Measurements from ENCODE around the gene PRPF19. TPM values are rescaled to one million over a fixed set of nuclear protein-coding genes. Genes with fewer than 3 reads are reported as not detected.

PRPF19 gene
- total RNA-seq, 3 donors from 2014 or later, result 61.1 to 74.1 (median 64.6) TPM

- ATAC-seq (no peak), DNase-seq (no peak)
- no peaks in the 10 kb centered on the region for H3K9me3 ChIP-seq
- no peak for TF ChIP-seq CTCF (IDR thresholded peaks at IDR 0.05)
- H3K36me3 ChIP-seq (ENCODE audit: low read depth), result peaks cover 3% of the 10 kb centered on the region
- peaks cover 17% of the 10 kb centered on the region for H3K4me1 ChIP-seq (ENCODE audit: low read depth)
- H3K4me3 ChIP-seq, result no peak overlapping the region
- intact Hi-C loops (cut with DNase I, micrococcal nuclease), result no loop called here
Observed at GRCh38 chr11:60921777-60922335, 15.5 kb upstream of the PRPF19 start.

DNA sequence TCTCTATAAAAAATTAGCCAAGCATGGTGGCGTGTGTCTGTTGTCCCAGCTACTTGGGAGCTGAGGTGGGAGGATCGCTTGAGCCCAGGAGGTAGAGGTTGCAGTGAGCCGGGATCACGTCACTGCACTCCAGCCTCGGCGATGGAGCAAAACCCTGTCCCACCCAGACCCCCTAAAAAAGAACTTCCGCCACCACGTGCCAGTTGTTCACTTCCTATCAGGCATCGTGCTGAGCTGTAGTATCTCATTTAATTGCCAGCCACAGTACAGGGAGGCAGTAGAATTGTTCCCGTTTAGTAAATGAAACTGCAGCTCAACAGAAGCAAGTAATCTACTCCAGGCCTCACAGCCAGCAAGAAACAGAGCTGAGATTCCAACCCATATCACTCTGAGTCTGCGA lies 14.9 kb upstream of the PRPF19 start:
- intact Hi-C loops (cut with DNase I, micrococcal nuclease), result no loop called here

GRCh38 chr11:60919956-60920355 lies 13.6 kb upstream of the PRPF19 start:
- Histone ChIP-seq H3K9me3 (no peaks in the 10 kb centered on the region), H3K4me1 (ENCODE audit: low read depth) (peaks cover 24% of the 10 kb centered on the region), H3K36me3 (ENCODE audit: low read depth) (peaks cover 3% of the 10 kb centered on the region), H3K4me3 (no peak overlapping the region)
- intact Hi-C loops (cut with DNase I, micrococcal nuclease), result no loop called here
- ATAC-seq, result no peak
- DNase-seq, result no peak
- TF ChIP-seq CTCF (IDR thresholded peaks at IDR 0.05), result no peak

More for the DNA sequence above, 14.9 kb upstream of the PRPF19 start:
- no peak for TF ChIP-seq CTCF (IDR thresholded peaks at IDR 0.05)
- Histone ChIP-seq H3K4me1 (ENCODE audit: low read depth) (peaks cover 17% of the 10 kb centered on the region), H3K36me3 (ENCODE audit: low read depth) (peaks cover 3% of the 10 kb centered on the region), H3K9me3 (no peaks in the 10 kb centered on the region), H3K4me3 (no peak overlapping the region)
- no peak for ATAC-seq
- no peak for DNase-seq

GRCh38 chr11:60919320-60919719 lies 12.9 kb upstream of the PRPF19 start:
- no peak for ATAC-seq

GRCh38 chr11:60918939-60919265 lies 12.5 kb upstream of the PRPF19 start:
- Histone ChIP-seq H3K9me3 (no peaks in the 10 kb centered on the region), H3K4me3 (no peak overlapping the region), H3K4me1 (ENCODE audit: low read depth) (peaks cover 14% of the 10 kb centered on the region), H3K36me3 (ENCODE audit: low read depth) (peaks cover 3% of the 10 kb centered on the region)
- ATAC-seq (no peak), DNase-seq (no peak)
- no peak for TF ChIP-seq CTCF (IDR thresholded peaks at IDR 0.05)
- intact Hi-C loops (cut with DNase I, micrococcal nuclease), result no loop called here

More at GRCh38 chr11:60919320-60919719, 12.9 kb upstream of the PRPF19 start:
- no peak for DNase-seq
- intact Hi-C loops (cut with DNase I, micrococcal nuclease), result no loop called here
- no peak for TF ChIP-seq CTCF (IDR thresholded peaks at IDR 0.05)
- H3K36me3 ChIP-seq (ENCODE audit: low read depth), result peaks cover 3% of the 10 kb centered on the region
- no peak overlapping the region for H3K4me3 ChIP-seq
- peaks cover 18% of the 10 kb centered on the region for H3K4me1 ChIP-seq (ENCODE audit: low read depth)
- no peaks in the 10 kb centered on the region for H3K9me3 ChIP-seq
